Liver (tissue), 9 donors: ENCODE results near the gene DNAL1. TPM values are rescaled to one million over a fixed set of nuclear protein-coding genes. Genes with fewer than 3 reads are reported as not detected.
A peak's percentile ranks its signal among the peaks of the same experiment; 100 is the strongest.

ENCODE experiments used
- DNase-seq: peaks from one replicate; pipeline ENCODE4 v3.0.0-alpha.2; 2017; ENCODE audit warnings: low spot score
- H3K27ac ChIP-seq, 2 donors: one replicate each; pipeline ENCODE4 v1.7.0; 2013; ENCODE audit warnings: inconsistent platforms in 2 of 2, low read length in 2 of 2, control low read depth in 1 of 2, low read depth in 1 of 2, mild to moderate bottlenecking in 1 of 2
- H3K27me3 ChIP-seq, 4 donors: one replicate each; pipeline versions ENCODE4 v1.6.1 to v1.7.0; 2013; ENCODE audit warnings: low read length in 3 of 4, inconsistent platforms in 1 of 4, mild to moderate bottlenecking in 1 of 4, moderate library complexity in 1 of 4; ENCODE audit not compliant: control insufficient read depth in 4 of 4, insufficient read depth in 4 of 4
- H3K36me3 ChIP-seq, 4 donors: one replicate each; pipeline versions ENCODE4 v1.6.1 to v1.7.0; 2013; ENCODE audit warnings: low read length in 3 of 4, mild to moderate bottlenecking in 3 of 4, low read depth in 1 of 4, moderate library complexity in 1 of 4; ENCODE audit not compliant: control insufficient read depth in 4 of 4, insufficient read depth in 3 of 4
- H3K4me1 ChIP-seq, 4 donors: one replicate each; pipeline versions ENCODE4 v1.6.1 to v1.7.0; 2013; ENCODE audit warnings: low read length in 3 of 4, mild to moderate bottlenecking in 3 of 4, moderate library complexity in 1 of 4; ENCODE audit not compliant: control insufficient read depth in 4 of 4, insufficient read depth in 4 of 4
- H3K4me3 ChIP-seq, 3 donors: one replicate each; pipeline versions ENCODE4 v1.6.1 to v1.7.0; 2013; ENCODE audit warnings: low read length in 3 of 3, control low read depth in 1 of 3, low read depth in 1 of 3, mild to moderate bottlenecking in 1 of 3
- H3K9ac ChIP-seq, 2 donors: one replicate each; pipeline ENCODE4 v1.7.0; 2013; ENCODE audit warnings: low read length in 2 of 2, mild to moderate bottlenecking in 2 of 2, moderate library complexity in 2 of 2, control low read depth in 1 of 2, low read depth in 1 of 2
- H3K9me3 ChIP-seq, 4 donors: one replicate each; pipeline versions ENCODE4 v1.6.1 to v1.7.0; 2013; ENCODE audit warnings: low read length in 3 of 4; ENCODE audit not compliant: control insufficient read depth in 4 of 4
- ATF3 ChIP-seq: IDR thresholded peaks from 2 replicates; pipeline ENCODE4 v1.6.1; 2016; ENCODE audit warnings: antibody characterized with exemption
- CTCF ChIP-seq: fragments of 150-350 bp; IDR thresholded peaks from 2 replicates; pipeline ENCODE4 v1.5.1; 2017; ENCODE audit warnings: improper control_type of control experiment, low read depth, low read length; ENCODE audit not compliant: missing input control
- EGR1 ChIP-seq, 2 donors: IDR thresholded peaks; 2 replicates each; pipeline ENCODE4 v1.6.1; 2016 to 2018; ENCODE audit warnings: antibody characterized with exemption in 2 of 2, low read depth in 2 of 2
- FOXA1 ChIP-seq: IDR thresholded peaks from 2 replicates; pipeline ENCODE4 v1.6.1; 2016; ENCODE audit warnings: antibody characterized with exemption
- FOXA2 ChIP-seq: IDR thresholded peaks from 2 replicates; pipeline ENCODE4 v1.6.1; 2016; ENCODE audit warnings: antibody characterized with exemption
- GABPA ChIP-seq, 2 donors: IDR thresholded peaks in 1 of 2; conservative IDR thresholded peaks in 1 of 2; 2 replicates each; pipeline ENCODE4 v1.6.1; 2016; ENCODE audit warnings: antibody characterized with exemption in 2 of 2, mild to moderate bottlenecking in 1 of 2, moderate library complexity in 1 of 2
- HNF4G ChIP-seq: IDR thresholded peaks from 2 replicates; pipeline ENCODE4 v1.6.1; 2016; ENCODE audit warnings: antibody characterized with exemption
- JUND ChIP-seq, 2 donors: IDR thresholded peaks; 2 replicates each; pipeline ENCODE4 v1.6.1; 2016; ENCODE audit warnings: antibody characterized with exemption in 2 of 2
- MAX ChIP-seq: IDR thresholded peaks from 2 replicates; pipeline ENCODE4 v1.6.1; 2016; ENCODE audit warnings: antibody characterized with exemption
- RAD21 ChIP-seq, 2 donors: IDR thresholded peaks; 2 replicates each; pipeline ENCODE4 v1.6.1; 2016; ENCODE audit warnings: antibody characterized with exemption in 2 of 2, mild to moderate bottlenecking in 2 of 2
- REST ChIP-seq: IDR thresholded peaks from 2 replicates; pipeline ENCODE4 v1.6.1; 2016; ENCODE audit warnings: antibody characterized with exemption, mild to moderate bottlenecking
- RXRA ChIP-seq, 2 donors: IDR thresholded peaks; 2 replicates each; pipeline ENCODE4 v1.6.1; 2017 to 2018; ENCODE audit warnings: antibody characterized with exemption in 2 of 2, mild to moderate bottlenecking in 1 of 2
- SP1 ChIP-seq: IDR thresholded peaks from 2 replicates; pipeline ENCODE4 v1.6.1; 2018; ENCODE audit warnings: antibody characterized with exemption, mild to moderate bottlenecking
- TAF1 ChIP-seq: conservative IDR thresholded peaks from 2 replicates; pipeline ENCODE4 v1.6.1; 2016; ENCODE audit warnings: antibody characterized with exemption, mild to moderate bottlenecking
- YY1 ChIP-seq: IDR thresholded peaks from 2 replicates; pipeline ENCODE4 v1.6.1; 2016; ENCODE audit warnings: antibody characterized with exemption, mild to moderate bottlenecking
- ZBTB33 ChIP-seq: IDR thresholded peaks from 2 replicates; pipeline ENCODE4 v1.6.1; 2016; ENCODE audit warnings: antibody characterized with exemption
- WGBS: extraction: QIAGEN DNeasy Blood & Tissue Kit; methylation state at CpG from one replicate; pipeline ENCODE4 v1.1.7; 2013; 5-methylcytosine and 5-hydroxymethylcytosine counted together
- polyA plus RNA-seq, 2 donors: library from polyadenylated mRNA; stranded (reverse) in 1 of 2; unstranded in 1 of 2; fragments of 200-250 nt in 1 of 2; fragments of >200 nt in 1 of 2; fragmentation: Nextera tagmentation in 1 of 2; extraction: Ambion mirVana in 1 of 2; gene quantifications; one replicate each; pipeline versions ENCODE4 v1.2.1 to v1.2.3, GENCODE V29; 2013 to 2015
- total RNA-seq, 2 donors: library from RNA; depleted of rRNA; stranded (reverse); fragments of >200 nt; gene quantifications; one replicate each; pipeline ENCODE4 v1.2.3, GENCODE V29; 2014
- donor health status: healthy.
- donor health status: healthy.
- donor health status: healthy.
- donor health status: healthy.
- donor health status: healthy.

Gene DNAL1
- total and polyA plus RNA-seq, 4 donors = 1.9 to 3.4 (median 2.4) TPM

GRCh38 chr14:73661872-73662271 is 17.1 kb downstream of the DNAL1 start:
- Histone ChIP-seq H3K9me3 (no peaks in the 10 kb centered on the region), H3K36me3 (peaks cover 0 to 2% (median under 1%) of the 10 kb centered on the region in 4 donors), H3K4me3 (no peak overlapping the region), H3K9ac (no peak overlapping the region), H3K4me1 (no peaks in the 10 kb centered on the region), H3K27me3 (no peaks in the 10 kb centered on the region), H3K27ac (no peak overlapping the region)
- DNase-seq = no peak
- 91% methylated on average over 2 of the region's 2 CpGs for WGBS
- TF ChIP-seq FOXA1 = no peak
- TF ChIP-seq EGR1 (IDR thresholded peaks at IDR 0.05; ENCODE audit: low read depth in 2 of 2) = no peak
- no peak for TF ChIP-seq TAF1
- no peak for TF ChIP-seq HNF4G
- TF ChIP-seq RXRA (IDR thresholded peaks at IDR 0.05) = no peak
- no peak for TF ChIP-seq ZBTB33
- TF ChIP-seq GABPA (IDR thresholded peaks at IDR 0.05 in 1 of 2, conservative IDR thresholded peaks at IDR 0.05 in 1 of 2) = no peak
- no peak for TF ChIP-seq JUND (IDR thresholded peaks at IDR 0.05)
- TF ChIP-seq MAX = no peak
- no peak for TF ChIP-seq CTCF
- TF ChIP-seq REST = no peak
- no peak for TF ChIP-seq SP1
- TF ChIP-seq YY1 = no peak
- TF ChIP-seq ATF3 = no peak
- TF ChIP-seq FOXA2 = no peak

- WGBS = 97% methylated on average over 1 of the region's 1 CpG
- no peak overlapping the region for H3K4me3 ChIP-seq
- no peaks in the 10 kb centered on the region for H3K27me3 ChIP-seq
- TF ChIP-seq RAD21 (IDR thresholded peaks at IDR 0.05) = peak in 1 of 2 donors; percentile 34
- no peak for TF ChIP-seq CTCF
- no peak overlapping the region for H3K27ac ChIP-seq
- no peak for DNase-seq
- no peaks in the 10 kb centered on the region for H3K4me1 ChIP-seq
- H3K36me3 ChIP-seq = peaks cover 0 to 2% (median under 1%) of the 10 kb centered on the region in 4 donors
- no peak overlapping the region for H3K9ac ChIP-seq
- H3K9me3 ChIP-seq = no peaks in the 10 kb centered on the region
Observed at GRCh38 chr14:73662487-73662943, 17.7 kb downstream of the DNAL1 start.
